Naive thymus-derived CD4-positive, alpha-beta T cell (primary cell): ENCODE results near the gene CBFA2T2. TPM values are rescaled to one million over a fixed set of nuclear protein-coding genes. Genes with fewer than 3 reads are reported as not detected.

Experiments
- ATAC-seq: fragments of 150-1000 bp; cut with Tn5 transposase; 2 replicates; pipeline ENCODE4 v1.10.0; 2021; ENCODE audit warnings: mild to moderate bottlenecking, moderate library complexity
- CTCF ChIA-PET: fragments of 350-600 bp; sonication (Branson Sonifier 250); formaldehyde crosslinking; loops from one replicate; lab custom pipeline; 2021; ENCODE audit warnings: antibody characterized with exemption; lab: Charles Lee
- POLR2A ChIA-PET: fragments of 350-600 bp; sonication (Branson Sonifier 250); formaldehyde crosslinking; loops from one replicate; lab custom pipeline; 2021; ENCODE audit warnings: antibody characterized with exemption, inconsistent platforms; lab: Charles Lee
- DNase-seq, 9 donors: peaks; one replicate each; pipeline versions ENCODE4 v3.0.0 to v3.0.0-alpha.2; 2020 to 2022; ENCODE audit warnings: mixed read lengths in 1 of 9
- H3K27ac ChIP-seq: one replicate; pipeline ENCODE4 v1.7.0; 2013; ENCODE audit warnings: mild to moderate bottlenecking, low read depth, low read length, moderate library complexity
- H3K27me3 ChIP-seq, 2 donors: one replicate each; pipeline ENCODE4 v1.7.0; 2013; ENCODE audit warnings: low read length in 2 of 2, mild to moderate bottlenecking in 2 of 2, moderate library complexity in 2 of 2; ENCODE audit not compliant: control insufficient read depth in 2 of 2, insufficient read depth in 2 of 2
- H3K36me3 ChIP-seq, 3 experiments: 1 replicate in 2 of 3; 2 replicates in 1 of 3; pipeline ENCODE4 v1.7.0; 2013; ENCODE audit warnings: low read length in 3 of 3, mild to moderate bottlenecking in 3 of 3, moderate library complexity in 1 of 3; ENCODE audit not compliant: insufficient read depth in 3 of 3, control insufficient read depth in 2 of 3
- H3K4me1 ChIP-seq, 2 donors: one replicate each; pipeline ENCODE4 v1.7.0; 2013; ENCODE audit warnings: low read length in 2 of 2, mild to moderate bottlenecking in 2 of 2, moderate library complexity in 1 of 2; ENCODE audit not compliant: control insufficient read depth in 2 of 2, insufficient read depth in 2 of 2
- H3K4me3 ChIP-seq: 2 replicates; pipeline ENCODE4 v1.7.0; 2013; ENCODE audit warnings: mild to moderate bottlenecking, low read length
- H3K9me3 ChIP-seq, 3 experiments: 1 replicate in 2 of 3; 2 replicates in 1 of 3; pipeline ENCODE4 v1.7.0; 2013; ENCODE audit warnings: low read length in 3 of 3; ENCODE audit not compliant: control insufficient read depth in 2 of 3
- H3K27ac Mint-ChIP-seq, 9 donors: one replicate each; pipeline ENCODE4 v1.8.0; 2020 to 2022; ENCODE audit warnings: mixed read lengths in 9 of 9, mild to moderate bottlenecking in 8 of 9, moderate library complexity in 5 of 9, inconsistent platforms in 2 of 9
- H3K27me3 Mint-ChIP-seq, 5 donors: one replicate each; pipeline ENCODE4 v1.8.0; 2021 to 2022; ENCODE audit warnings: mixed read lengths in 5 of 5, mild to moderate bottlenecking in 1 of 5
- H3K36me3 Mint-ChIP-seq, 5 donors: one replicate each; pipeline ENCODE4 v1.8.0; 2020 to 2022; ENCODE audit warnings: mixed read lengths in 5 of 5, mild to moderate bottlenecking in 3 of 5, inconsistent platforms in 1 of 5
- H3K4me1 Mint-ChIP-seq, 7 donors: one replicate each; pipeline ENCODE4 v1.8.0; 2020 to 2022; ENCODE audit warnings: mixed read lengths in 7 of 7, mild to moderate bottlenecking in 3 of 7, inconsistent platforms in 1 of 7
- H3K4me3 Mint-ChIP-seq, 10 donors: one replicate each; pipeline ENCODE4 v1.8.0; 2020 to 2022; ENCODE audit warnings: mild to moderate bottlenecking in 10 of 10, mixed read lengths in 10 of 10, moderate library complexity in 6 of 10, inconsistent platforms in 2 of 10
- H3K9me3 Mint-ChIP-seq, 11 donors: one replicate each; pipeline ENCODE4 v1.8.0; 2020 to 2022; ENCODE audit warnings: mixed read lengths in 11 of 11, mild to moderate bottlenecking in 4 of 11, inconsistent platforms in 1 of 11, moderate library complexity in 1 of 11
- intact Hi-C, 2 donors: fragments of 100-400 bp; cut with micrococcal nuclease; formaldehyde crosslinking; loops; one replicate each; pipeline ENCODE4 v1.15.1; 2023
- polyA plus RNA-seq, 2 donors: library from polyadenylated mRNA; unstranded; fragments of 300-500 nt; fragmentation: Illumina TruSeq; gene quantifications; one replicate each; pipeline ENCODE4 v1.2.3, GENCODE V29; 2021
- total RNA-seq, 6 experiments: library from RNA in 5 of 6; stranded (reverse) in 5 of 6; gene quantifications; 1 replicate in 5 of 6; 2 replicates in 1 of 6; pipeline ENCODE4 v1.2.3 and lab custom pipeline; 2021 to 2026

The CBFA2T2 gene
- total and polyA plus RNA-seq, 7 experiments from 2014 or later = 13.5 to 37.8 (median 26.8) TPM

DNA sequence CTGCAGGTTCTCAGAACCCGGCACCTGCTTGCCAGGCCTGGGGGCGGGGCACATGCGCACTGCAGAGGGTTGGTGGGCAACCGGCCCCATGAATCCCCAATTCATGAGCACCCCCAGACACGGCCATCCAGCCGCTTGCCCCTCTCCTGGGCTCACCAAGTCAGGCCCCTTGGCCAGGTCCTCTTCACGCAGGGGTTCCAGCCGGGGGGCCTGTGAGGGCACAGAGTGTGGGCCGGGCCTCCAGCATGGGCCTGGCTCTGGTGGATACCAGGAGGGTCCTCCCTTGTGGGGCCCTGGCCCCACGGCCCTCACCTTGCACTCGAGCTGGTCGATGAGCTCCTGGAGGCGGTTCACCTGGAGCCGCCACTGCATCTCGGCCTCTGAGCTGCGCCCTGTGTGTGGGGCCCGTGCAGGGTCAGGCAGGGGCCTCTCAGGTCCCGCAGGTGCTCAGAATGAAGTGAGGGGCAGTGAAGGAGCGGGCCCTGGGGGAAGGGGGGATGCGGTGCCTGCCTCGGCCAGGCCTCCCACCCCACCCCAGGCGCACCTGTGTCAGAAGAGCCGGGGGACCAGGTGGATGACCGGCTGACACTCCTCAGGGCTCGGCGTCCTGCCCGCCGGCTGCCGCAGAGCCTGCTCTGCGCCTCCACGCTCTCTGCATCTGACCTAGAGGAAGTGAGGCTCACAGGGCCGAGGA, 169.6 kb downstream of the CBFA2T2 start:
- no peaks in the 10 kb centered on the region for H3K9me3 Mint-ChIP-seq
- H3K27me3 Mint-ChIP-seq = no peaks in the 10 kb centered on the region
- H3K4me3 ChIP-seq = no peak overlapping the region
- no peak overlapping the region for H3K4me3 Mint-ChIP-seq
- H3K27ac ChIP-seq = no peak overlapping the region
- intact Hi-C loops = loop anchor here (5.0 to 10.0 kb wide), 3 partner anchors 73 to 258 kb away; partner anchors contain the start of genes CHMP4B (in 1 of the 2) and ZNF341 (in 1 of the 2)
- no peaks in the 10 kb centered on the region for H3K9me3 ChIP-seq
- no peaks in the 10 kb centered on the region for H3K36me3 Mint-ChIP-seq
- peaks cover 5 to 18% (median 11%) of the 10 kb centered on the region in 7 donors for H3K4me1 Mint-ChIP-seq
- ChIA-PET CTCF (no interaction called here), POLR2A (no interaction called here)
- DNase-seq (no peak), ATAC-seq (no peak)
- no peak overlapping the region for H3K27ac Mint-ChIP-seq
- H3K27me3 ChIP-seq = no peaks in the 10 kb centered on the region
- H3K36me3 ChIP-seq = no peaks in the 10 kb centered on the region
- H3K4me1 ChIP-seq = peaks cover 14 to 15% of the 10 kb centered on the region in 2 donors

DNA sequence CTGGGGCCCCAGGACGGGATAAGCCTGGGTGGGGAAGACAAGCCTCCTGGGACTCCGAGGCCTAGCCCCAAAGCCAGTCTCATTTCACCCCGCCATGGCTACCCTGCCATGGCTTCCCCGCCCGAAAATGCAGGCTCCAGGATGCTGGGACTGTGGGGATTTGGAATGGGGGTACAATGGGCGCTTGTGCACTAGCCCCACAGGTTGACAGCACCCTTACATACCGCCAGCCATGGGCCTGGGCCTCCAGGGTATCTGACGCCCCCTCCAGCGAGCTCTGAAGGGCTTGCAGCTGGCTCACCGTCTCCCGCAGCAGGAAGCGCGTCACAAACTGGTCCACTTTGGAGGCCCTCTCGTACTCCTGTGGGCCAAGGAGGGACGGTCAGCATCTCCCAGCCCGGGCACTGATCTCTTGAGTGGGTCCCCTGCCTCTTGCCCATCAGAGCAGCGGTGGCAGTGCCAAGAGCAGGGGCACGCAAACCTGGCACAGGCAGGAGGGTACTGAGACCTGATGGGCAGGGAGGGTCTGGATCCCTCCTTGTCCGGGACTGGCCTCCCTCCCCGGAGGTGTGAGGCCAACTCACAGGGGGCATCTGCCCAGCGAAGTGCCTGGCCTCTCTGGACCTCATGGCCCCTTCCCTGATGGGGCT, 170.3 kb downstream of the CBFA2T2 start:
- Histone ChIP-seq H3K27ac (no peak overlapping the region), H3K27me3 (no peaks in the 10 kb centered on the region), H3K4me3 (no peak overlapping the region), H3K36me3 (no peaks in the 10 kb centered on the region), H3K9me3 (no peaks in the 10 kb centered on the region), H3K4me1 (peaks cover 14 to 15% of the 10 kb centered on the region in 2 donors)
- intact Hi-C loops = loop anchor here (5.0 to 10.0 kb wide), 3 partner anchors 72 to 257 kb away; partner anchors contain the start of genes CHMP4B (in 1 of the 2) and ZNF341 (in 1 of the 2)
- POLR2A ChIA-PET = no interaction called here
- Mint-ChIP-seq H3K27me3 (no peaks in the 10 kb centered on the region), H3K36me3 (no peaks in the 10 kb centered on the region), H3K27ac (no peak overlapping the region), H3K4me3 (no peak overlapping the region), H3K4me1 (peaks cover 12 to 23% (median 18%) of the 10 kb centered on the region in 7 donors), H3K9me3 (no peaks in the 10 kb centered on the region)
- ATAC-seq = no peak
- DNase-seq = no peak
- CTCF ChIA-PET = no interaction called here

- POLR2A ChIA-PET = no interaction called here
- CTCF ChIA-PET = no interaction called here
- Histone ChIP-seq H3K27me3 (no peaks in the 10 kb centered on the region), H3K36me3 (no peaks in the 10 kb centered on the region), H3K27ac (no peak overlapping the region), H3K9me3 (no peaks in the 10 kb centered on the region), H3K4me1 (peaks cover 14 to 15% of the 10 kb centered on the region in 2 donors), H3K4me3 (no peak overlapping the region)
- peaks cover 14 to 27% (median 22%) of the 10 kb centered on the region in 7 donors for H3K4me1 Mint-ChIP-seq
- no peak for ATAC-seq
- intact Hi-C loops = loop anchor here (5.0 to 10.0 kb wide), 3 partner anchors 72 to 257 kb away; partner anchors contain the start of genes CHMP4B (in 1 of the 2) and ZNF341 (in 1 of the 2)
- H3K9me3 Mint-ChIP-seq = no peaks in the 10 kb centered on the region
- H3K27me3 Mint-ChIP-seq = no peaks in the 10 kb centered on the region
- no peak for DNase-seq
- H3K4me3 Mint-ChIP-seq = no peak overlapping the region
- H3K27ac Mint-ChIP-seq = no peak overlapping the region
- no peaks in the 10 kb centered on the region for H3K36me3 Mint-ChIP-seq
These were observed 170.8 kb downstream of the CBFA2T2 start for GRCh38 chr20:33660685-33661058.

DNA sequence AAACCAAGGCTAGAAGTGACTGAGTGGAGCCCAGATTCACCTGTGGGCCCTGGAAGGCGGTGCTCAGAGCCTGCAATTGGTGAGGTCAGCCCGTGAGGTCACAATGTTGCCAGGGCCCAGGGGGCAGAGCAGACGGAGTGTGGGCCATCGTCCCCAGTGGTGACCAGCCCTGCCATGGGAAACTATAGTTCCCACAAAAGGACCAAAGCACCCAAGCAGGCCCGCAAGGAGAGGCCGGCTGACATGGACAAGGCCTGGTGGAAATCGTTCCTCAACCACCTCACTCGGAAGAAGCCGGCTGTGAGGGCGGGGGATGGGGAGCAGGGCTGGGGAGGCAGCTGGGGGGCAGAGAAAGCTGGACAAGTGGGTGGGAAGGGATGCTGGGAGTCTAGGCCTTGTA, 172.3 kb downstream of the CBFA2T2 start, which contains the start of gene C20orf144:
TSS of gene C20orf144 (plus strand) at position 156 of the 400 bp plus-strand sequence. CDS start at position 175, 19 bp downstream.
- H3K27ac ChIP-seq = peak within 1 kb of the TSS; percentile 80
- H3K4me1 Mint-ChIP-seq = peaks cover 20 to 35% (median 28%) of the 10 kb centered on the region in 7 donors
- intact Hi-C loops = loop anchor here (2.0 to 10.0 kb wide), 4 partner anchors 70 to 255 kb away; partner anchors contain the start of genes CHMP4B (in 1 of the 2) and ZNF341 (in 1 of the 2)
- H3K4me3 ChIP-seq = peak within 1 kb of the TSS; percentile 58
- no peak for DNase-seq
- H3K36me3 Mint-ChIP-seq = peaks cover 0 to 3% (median 0%) of the 10 kb centered on the region in 5 donors
- no peaks in the 10 kb centered on the region for H3K27me3 ChIP-seq
- no peaks in the 10 kb centered on the region for H3K9me3 Mint-ChIP-seq
- H3K4me1 ChIP-seq = peaks cover 15 to 19% of the 10 kb centered on the region in 2 donors
- CTCF ChIA-PET = no interaction called here
- ATAC-seq = no peak
- POLR2A ChIA-PET = interaction anchor here (0.9 to 4.8 kb wide), 7 partner anchors 9 to 172 kb away, joined by 3 to 32 read pairs (median 14); partner anchors contain the start of genes CBFA2T2, NECAB3, PXMP4 and ZNF341
- H3K36me3 ChIP-seq = no peaks in the 10 kb centered on the region
- H3K9me3 ChIP-seq = no peaks in the 10 kb centered on the region
- H3K27ac Mint-ChIP-seq = peak within 1 kb of the TSS; percentile 85 to 95 (median 90)
- no peaks in the 10 kb centered on the region for H3K27me3 Mint-ChIP-seq
- H3K4me3 Mint-ChIP-seq = peak within 1 kb of the TSS; percentile 80 to 100 (median 86)

- no peaks in the 10 kb centered on the region for H3K9me3 ChIP-seq
- H3K4me1 Mint-ChIP-seq = peaks cover 20 to 40% (median 34%) of the 10 kb centered on the region in 7 donors
- ChIA-PET POLR2A (interaction anchor here (0.5 to 7.6 kb wide), 17 partner anchors 10 to 330 kb away, joined by 3 to 75 read pairs (median 8); partner anchors contain the start of genes CBFA2T2, CDK5RAP1, CHMP4B and NECAB3), CTCF (interaction anchor here (0.5 to 2.8 kb wide), 6 partner anchors 10 to 225 kb away, joined by 3 to 8 read pairs (median 3); partner anchors contain the start of genes PXMP4 and ZNF341)
- peak overlapping the region; percentile 80 for H3K27ac ChIP-seq
- H3K9me3 Mint-ChIP-seq = no peaks in the 10 kb centered on the region
- peak; percentile 67 for ATAC-seq
- DNase-seq = peak; percentile 51 to 90 (median 79)
- H3K36me3 Mint-ChIP-seq = peaks cover 0 to 4% (median 0%) of the 10 kb centered on the region in 5 donors
- peaks cover 19% of the 10 kb centered on the region in 2 donors for H3K4me1 ChIP-seq
- peak overlapping the region; percentile 58 for H3K4me3 ChIP-seq
- intact Hi-C loops = loop anchor here (1.0 to 10.0 kb wide), 10 partner anchors 23 to 254 kb away; partner anchors contain the start of genes CHMP4B (in 2 of the 2), PXMP4 (in 2 of the 2), E2F1 (in 1 of the 2) and SNTA1 (in 1 of the 2)
- peak overlapping the region; percentile 87 to 97 (median 92) for H3K27ac Mint-ChIP-seq
- H3K27me3 Mint-ChIP-seq = no peaks in the 10 kb centered on the region
- H3K27me3 ChIP-seq = no peaks in the 10 kb centered on the region
- peak overlapping the region; percentile 80 to 100 (median 88) for H3K4me3 Mint-ChIP-seq
- no peaks in the 10 kb centered on the region for H3K36me3 ChIP-seq
These were observed 173.5 kb downstream of the CBFA2T2 start for GRCh38 chr20:33663161-33664084.
